ENCODE data around the gene PCDH1.

PCDH1 gene

DNA sequence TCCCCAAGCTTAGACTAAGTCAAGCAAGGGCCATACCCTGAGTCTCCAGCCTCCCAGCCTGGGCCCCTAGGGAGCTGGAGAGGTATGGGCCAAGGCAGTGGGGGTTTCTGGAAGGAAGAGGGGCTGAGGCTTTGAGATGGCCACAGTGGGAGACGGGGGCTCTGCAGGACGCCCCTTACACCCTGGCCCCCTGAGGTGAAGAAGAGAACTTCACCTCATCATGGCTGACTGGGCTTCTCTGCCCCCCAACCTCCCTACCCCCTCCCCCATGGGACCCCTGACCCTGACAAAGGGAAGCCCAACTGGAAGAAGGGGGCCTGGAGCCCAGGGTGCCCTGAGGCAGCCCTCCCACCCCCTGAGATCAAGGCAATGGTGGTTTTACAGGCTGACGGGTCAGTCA, 25.8 kb downstream of the PCDH1 start:
- no peak for DNase-seq

DNA sequence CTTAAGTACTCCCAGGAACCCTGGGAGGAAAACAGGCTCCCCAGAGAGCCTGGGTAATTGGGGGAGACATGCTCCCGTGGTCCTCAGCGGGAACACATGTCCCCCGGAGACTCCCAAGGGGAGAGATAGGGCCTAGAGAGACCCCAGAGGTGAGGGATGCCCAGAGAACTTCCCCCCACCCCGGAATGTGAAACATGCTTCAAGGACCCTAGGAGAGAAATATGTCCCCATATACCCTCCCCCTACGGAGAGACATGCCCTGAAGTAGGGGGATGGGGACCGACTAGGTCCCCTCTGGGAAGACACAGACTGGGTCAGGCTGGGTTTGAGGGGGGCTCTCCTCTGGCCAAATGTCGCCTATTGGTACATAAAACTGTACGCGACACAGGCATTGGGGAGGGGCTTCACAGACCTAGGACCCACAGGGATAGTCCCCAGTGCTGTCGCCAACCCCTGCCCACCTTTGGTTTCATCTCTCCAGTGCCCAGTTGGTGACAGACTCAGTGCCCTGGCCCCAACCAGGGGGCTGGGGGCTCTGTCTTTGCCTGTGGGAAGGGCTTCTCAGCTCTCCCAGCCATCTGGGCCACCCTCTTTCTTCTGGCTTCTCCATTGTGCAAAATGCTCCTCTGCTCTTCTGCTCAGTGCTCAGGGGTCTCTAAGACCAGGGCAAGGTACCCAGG, 26.9 kb downstream of the PCDH1 start:
- no peak for DNase-seq

DNA sequence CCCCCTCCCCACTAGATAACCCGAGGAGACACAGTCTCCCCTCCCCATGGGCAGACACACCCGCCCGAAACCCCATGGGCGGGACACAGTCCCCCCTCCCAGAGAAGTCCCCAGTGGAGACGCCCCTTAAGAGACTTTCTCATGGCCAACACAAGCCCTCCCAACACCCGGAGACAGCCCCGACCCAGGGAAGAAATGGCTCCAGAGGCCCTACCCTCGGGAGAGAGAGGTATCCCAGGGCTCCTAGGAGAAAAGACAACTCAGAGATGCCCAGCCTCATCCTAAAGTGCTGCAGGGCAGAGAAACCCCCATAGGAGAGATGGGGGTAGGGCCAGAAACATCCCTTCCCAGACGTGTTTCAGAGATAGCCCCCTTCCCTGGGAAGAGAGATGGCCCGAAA, 27.4 kb downstream of the PCDH1 start:
- DNase-seq = no peak

DNA sequence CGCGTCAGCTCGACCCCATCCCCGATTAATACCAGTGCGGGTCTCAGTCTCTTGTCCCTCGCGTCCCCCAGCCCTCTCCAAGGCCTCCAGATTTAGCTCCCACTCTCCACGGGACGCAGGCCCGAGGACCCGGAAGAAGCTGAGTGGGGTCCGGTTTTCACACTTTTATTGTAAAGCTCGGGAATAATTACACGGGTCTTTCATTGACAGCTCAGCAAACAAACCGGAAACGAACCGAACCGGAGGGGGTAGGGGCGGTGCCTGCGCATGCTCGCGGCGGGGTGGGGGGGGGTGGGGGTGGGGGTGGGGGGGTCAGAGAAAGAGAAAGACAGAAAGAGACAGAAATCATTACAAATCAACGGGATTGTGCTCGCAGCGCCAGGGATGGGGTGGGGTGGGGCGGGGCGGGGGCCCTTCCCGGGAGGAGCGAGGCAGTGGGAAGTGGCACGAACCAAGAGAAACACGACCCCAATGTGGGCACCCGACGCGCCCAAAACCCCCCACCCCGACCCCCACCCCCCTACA, 27.9 kb downstream of the PCDH1 start:
- DNase-seq = peak in 1 of 2 experiments; percentile 35

DNA sequence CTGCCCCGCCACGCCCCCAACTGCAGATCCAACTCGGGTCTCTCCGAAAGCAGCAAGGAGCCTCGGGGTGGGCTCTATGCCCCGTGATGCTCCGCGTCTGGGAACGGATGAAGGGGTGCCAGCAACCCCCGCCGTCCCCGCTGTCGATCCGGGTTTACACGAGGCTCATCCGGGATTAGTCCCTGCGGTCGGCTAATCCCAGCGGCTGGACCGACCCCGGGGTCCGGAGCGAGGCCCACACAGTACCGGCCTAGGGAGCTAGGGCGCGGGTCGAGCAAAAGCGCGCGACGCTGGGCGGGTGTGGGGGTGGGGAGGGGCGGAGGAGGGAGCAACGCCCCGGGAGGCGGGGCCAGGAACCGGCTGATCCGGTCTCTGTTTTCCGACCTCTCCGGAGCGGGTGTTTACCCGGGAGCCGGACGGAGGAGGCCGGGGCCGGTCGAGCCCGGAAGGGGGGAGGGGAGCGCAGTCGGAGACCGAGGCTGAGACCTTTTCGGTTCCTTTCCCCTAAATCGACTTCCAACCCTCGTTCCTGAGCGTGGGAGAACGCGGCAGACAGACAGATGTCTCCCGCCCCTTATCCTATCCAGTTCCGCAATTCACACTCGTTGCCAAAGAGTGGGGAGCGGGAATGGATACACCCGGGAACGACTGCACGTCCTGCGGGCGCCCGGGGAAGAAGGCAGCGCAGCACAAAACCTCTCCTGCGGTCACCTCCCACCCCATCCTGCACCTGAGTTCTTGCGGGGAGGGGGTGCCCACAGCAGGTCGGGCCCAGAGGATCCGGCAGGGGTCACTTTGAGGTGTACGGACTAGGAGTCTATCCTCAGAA, 28.6 kb downstream of the PCDH1 start:
- DNase-seq = peak; percentile 57 to 73

DNA sequence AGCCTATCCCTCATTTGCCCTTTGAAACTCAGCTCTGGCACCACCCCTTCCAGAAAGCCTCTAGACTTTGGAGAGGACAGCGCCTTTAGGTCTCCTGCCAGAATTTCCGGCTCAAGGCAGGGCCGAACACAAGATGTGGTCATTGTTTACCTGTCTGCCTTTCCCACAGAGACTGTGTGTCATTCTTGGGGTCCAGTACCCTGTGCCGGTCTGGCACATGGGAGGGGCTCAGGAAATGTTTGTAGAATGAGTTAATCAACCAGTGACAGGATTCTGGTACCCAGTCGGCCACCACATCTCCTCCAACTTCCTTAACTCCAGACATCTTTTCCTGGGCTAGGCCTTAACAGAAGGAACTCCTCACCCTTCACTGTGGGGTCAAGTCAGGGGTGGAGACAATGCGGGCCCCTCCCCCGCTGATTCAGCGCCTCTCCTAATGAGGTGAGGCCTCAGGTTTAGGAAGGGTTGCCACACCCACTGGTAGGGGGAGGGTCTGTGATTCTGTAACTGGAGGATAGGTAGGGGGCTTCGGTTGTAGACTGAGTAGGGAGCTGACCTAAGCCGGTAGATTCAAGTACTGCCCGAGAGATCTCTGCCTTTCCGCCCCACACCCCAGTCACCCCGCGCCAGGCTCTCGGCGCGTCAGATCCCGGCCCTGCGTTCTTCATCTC, 29.3 kb downstream of the PCDH1 start:
- DNase-seq = peak; percentile 32 to 34

DNA sequence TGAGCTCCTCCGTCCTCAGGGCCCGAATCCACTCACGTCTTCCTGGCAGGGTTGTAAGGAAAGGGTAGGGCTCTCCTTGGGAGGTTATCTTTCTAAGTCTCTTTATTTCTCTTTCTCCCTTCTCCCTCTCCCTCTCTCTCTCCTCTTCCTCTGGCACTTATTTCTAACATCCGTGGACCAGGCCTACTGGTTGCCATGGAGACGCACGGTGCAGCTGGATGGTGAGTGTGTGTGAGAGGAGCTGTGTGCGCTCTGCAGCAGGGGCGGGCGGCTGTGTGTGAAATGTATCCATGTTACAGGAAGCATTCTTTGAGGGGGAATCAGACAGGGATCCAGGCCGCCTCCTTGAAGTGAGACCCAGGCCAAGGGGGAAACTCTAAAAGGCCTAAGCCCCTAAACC, 32.2 kb downstream of the PCDH1 start:
- no peak for DNase-seq

DNA sequence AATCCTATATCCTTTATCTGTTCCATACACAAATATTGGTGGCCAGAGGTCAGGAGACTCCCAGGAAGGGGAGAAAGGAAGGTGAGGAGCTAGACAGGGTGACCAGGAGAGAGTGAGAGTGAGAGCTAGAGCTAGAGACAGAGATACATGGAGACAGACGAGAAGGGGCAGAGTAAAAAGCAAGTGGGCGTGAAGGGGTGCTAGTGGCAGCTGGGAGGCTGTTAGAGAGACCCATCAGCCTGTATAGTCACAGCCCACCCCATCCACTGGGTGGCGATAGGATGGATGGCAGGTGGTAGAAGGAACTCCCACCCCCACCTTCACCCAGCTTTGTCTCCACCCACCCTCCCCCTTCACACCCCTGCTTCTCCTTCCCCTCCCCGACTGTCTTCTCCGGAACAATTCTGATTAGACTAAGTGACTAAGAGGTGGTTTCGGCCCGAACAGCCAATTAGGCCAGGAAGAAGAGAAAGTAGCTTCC, 32.8 kb downstream of the PCDH1 start:
- peak in 1 of 2 experiments; percentile 41 for DNase-seq

DNA sequence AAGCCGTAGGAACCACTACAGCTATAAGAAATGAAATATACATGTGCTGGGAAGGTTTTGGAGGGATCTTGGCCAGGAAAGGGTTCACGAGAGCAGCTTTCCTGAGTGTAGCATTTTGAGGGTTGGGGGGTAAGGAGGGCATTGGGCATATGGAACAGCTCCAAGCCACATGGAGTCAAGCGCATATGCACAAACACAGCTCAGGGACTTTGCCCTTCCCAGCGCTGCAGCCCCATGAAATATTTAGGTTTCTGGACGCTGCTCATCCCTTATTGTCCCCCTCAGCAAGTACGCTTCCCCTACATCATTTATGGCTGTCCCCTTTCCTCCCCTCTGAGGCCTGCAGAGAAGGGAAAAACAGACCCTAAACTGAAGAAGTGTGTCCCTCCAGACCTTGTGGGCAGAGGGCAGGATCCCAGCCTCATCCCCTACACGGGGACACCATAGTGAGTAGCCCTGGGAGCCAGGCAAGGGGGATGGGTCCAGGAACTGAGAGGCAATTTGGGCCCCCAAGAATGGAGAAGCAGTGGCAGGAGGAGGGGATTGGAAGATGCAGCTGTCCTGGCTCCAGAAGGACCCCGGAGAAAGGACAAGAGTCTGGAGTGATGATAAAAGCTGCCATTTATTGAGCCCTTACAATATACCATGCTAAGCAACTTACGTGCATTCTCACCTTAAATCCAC, 33.7 kb downstream of the PCDH1 start:
- no peak for DNase-seq

DNA sequence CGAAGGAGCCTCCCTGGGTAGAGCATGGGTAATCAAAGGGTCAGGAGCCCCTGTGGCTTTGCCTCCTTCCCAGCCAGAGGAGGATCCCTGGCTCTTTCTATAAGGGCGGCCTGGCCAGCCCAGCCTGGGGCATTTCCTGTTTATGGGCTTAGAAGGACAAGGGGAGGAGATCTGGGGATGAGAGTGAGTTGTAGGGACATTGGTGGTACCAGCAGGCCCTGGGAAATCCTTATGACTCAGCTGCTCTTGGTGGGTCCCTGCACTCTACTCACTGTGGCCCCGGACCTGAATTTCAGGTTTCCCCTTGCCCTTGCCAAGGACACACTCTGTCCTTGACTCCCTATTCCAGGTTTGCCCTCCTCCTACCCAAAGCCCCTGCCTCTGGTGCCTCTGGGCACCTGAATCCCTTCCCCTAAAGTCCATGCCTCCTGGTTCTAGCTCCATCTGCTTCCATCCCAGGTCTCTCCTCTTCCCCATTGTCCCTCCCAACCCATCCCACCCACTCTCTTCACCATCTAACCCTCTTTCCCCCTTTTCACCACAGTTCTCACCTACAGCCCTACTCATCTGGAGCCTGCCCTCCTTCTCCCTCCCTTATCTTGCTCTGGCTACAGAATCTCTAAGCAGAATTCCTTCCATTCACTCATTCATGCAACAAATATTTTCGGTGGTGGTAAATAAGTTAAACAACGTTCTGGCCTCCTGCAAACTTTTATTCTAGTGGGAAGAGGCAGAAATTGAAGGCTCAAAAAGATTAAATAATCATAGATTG, 34.9 kb downstream of the PCDH1 start:
- DNase-seq = no peak

DNA sequence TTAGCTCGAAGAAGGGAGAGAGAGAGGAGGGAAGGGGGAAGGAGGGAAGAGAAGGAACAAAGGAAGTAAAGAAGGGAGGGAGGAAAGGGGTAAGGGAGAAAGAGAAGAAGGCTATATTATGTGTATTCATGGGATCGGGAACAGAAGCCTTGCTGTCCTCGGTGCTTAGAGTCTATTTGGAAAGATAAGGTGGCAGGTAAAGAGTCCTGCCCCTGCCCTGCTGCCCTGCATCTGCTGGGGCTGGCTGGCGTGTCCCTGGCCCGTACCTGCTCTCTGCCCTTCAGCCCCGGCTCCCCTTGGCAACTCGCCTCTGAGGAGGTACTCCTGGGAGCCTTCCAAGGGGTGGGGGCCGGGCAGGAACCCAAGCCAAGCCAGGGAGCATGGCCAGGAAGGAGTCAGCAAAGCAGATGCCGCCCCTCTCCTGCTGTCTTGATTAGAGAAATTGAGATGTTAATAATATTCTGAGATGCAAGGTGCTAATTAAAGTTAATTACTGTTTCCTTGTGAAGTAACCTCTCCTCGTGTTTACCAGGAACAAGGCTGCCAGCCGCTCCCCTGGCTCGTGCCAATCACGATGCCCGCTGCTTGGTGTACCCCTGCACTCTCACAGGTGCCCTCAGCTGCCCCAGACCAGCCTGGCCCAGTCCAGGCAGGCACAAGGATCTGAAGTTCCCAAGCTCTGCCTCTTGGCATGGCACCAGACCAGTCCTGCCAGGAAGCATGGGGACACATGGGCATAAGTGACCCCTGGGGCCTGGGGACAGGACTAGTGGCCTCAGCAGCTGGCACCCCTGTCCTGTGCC, 36.6 kb downstream of the PCDH1 start:
- DNase-seq = no peak

DNA sequence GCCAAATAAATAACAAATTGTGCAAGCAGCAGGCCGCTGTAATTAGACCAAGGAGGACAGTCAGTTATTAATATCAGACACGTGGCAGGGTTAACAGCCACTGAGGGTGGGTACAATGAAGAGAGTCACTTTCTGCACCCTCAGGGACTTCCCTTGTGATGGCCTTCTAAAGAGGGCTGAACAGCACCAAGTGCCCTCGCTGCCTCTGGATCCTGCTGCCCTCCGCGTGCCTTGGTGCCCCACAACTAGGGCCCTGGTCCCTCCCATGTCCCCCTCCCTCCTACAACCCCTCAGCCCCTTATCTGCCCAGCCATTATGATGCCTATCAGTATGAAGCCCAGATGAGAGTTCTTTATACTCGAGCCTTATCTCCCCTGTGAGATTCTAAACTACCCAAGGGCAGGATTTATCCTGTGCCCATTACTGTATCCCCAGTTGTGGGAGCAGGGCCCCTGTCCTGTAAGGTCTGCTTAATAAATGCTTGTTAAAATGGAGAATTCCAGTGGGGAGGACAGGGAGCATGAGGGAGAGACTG, 37.3 kb downstream of the PCDH1 start:
- DNase-seq = no peak

DNA sequence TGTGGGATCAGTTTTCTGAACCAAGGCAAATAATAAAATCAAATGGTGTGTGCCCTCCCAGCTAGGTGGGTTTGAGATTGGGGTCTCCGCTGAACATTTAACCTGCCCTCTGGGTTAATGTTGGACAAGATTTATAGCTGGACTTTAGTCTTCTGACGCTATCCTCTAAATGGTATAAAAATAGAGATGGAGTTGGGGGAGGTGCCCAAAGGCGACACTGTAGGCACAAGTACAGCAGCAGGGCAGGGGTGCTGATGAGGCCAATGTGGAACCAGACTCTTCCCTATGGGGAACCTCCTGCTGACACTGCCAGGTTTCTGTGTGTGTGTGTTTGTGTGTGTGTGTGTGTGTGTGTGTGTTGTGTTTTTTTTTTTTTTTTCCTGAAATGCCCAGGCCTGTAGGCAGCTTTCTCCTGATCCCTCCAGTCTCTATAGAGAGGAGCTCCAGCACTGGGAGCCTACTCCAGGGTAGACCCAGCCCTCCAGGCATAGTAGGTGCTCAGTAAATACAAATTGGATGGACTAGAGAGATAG, 37.9 kb downstream of the PCDH1 start:
- no peak for DNase-seq

DNA sequence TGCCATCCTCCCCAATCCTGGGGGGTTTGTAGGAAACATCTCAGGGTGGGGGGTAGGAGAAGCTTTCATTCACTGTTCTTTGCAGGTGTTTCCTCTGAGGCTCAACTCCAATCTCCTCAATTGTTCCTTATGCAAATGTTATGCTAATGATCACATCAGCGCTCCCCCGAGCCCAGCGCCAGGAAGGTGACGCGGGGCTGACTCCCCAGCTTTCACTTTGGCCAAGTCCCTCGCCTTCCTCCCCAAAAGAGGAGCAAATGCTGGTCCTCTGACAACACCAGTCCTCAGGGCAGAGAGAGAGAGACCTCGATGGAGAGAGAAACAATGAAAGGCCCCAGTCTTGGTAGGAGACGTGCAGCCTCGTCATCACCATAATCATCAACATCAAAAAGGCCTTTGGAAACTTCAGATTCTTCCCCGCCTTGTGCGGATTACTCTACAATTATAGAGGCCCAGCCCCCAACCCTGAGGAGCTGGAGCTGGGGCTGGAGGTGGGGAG, 39.1 kb downstream of the PCDH1 start:
- DNase-seq = no peak

DNA sequence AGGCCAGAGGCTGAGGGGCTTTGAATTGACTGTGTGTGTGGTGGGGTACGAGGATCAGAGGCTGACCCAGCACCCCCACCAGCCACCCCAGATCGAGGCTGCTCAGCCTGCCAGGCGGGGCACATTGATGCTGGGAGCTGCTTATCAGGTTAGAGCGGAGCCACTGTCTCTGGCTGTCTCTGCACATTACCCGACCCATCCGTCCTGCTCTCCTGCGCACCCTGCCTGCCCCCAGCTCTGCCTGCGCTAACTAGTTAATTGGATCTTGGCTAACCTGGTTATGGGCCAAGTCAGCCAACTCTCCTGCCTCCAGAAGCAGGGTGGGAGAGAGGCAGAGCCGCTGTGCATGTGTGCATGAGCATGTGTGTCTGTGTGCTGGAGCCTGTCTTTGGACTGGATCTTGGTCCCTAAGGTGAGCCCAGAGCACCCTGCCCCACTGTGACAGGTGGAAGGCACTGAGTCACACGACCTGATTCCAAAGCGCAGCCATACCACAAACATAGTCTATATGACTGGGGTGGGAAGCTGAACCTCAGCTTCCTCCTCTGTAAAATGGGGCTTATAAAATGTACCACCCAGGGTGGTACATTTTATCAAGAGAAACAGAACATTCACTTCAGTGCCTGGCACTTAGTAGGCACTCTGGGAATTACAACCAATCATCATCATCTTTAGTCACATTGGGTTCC, 39.7 kb downstream of the PCDH1 start:
- no peak for DNase-seq

DNA sequence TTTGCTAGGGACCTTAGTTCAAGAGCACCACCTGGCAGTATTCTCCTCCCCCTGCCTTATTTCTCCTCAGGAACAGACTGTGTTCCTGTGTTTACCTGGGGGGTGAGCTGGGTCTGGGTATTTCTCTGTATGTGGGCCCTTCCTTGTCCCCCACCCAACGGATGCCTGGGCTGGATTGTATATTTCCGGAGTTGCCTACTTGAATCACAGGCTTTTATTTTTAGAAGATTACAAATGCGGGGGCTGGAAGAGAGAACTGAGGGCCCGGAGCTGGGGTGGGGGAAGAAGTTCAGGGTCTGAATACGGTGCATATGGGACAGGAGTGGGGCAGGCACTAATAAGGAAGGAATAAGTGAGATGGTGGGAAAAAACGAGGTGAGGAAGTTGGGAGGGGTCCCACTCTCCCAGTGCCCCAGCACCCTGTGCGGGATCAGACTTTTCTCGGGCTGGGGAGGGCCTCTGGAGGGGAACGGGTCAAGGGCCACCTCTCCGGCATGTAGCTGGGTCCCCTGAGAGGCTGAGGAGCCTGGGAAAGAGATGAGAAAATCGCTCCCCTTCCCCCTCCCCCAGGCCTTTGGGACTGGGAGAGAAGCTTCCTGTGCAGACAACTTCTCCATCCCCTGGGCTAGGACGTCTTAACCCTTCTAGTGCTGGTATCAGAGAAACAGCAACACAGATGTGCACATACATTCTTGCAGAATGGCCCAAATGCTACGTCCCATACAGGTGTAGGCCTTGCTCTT, 42.1 kb downstream of the PCDH1 start:
- DNase-seq = no peak

DNA sequence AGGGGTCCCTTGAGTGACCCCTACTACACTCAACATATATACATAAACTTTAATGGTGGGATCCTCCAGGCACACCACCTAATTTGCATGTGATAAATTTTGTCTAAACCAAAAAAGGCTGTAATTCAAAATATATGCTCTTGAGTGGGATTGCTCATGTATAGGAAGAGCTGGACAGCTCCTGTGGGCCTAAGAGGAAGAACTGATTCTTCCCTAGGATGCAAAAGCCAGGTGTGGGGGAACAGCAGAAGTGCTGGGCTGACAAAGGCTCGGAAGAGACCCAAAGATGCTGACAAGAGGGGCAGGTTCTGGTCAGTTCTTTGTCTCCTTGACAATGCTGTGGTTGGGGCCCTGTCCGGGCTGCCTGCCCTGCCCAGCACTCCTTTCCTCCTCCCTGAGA, 43.9 kb downstream of the PCDH1 start:
- no peak for DNase-seq

DNA sequence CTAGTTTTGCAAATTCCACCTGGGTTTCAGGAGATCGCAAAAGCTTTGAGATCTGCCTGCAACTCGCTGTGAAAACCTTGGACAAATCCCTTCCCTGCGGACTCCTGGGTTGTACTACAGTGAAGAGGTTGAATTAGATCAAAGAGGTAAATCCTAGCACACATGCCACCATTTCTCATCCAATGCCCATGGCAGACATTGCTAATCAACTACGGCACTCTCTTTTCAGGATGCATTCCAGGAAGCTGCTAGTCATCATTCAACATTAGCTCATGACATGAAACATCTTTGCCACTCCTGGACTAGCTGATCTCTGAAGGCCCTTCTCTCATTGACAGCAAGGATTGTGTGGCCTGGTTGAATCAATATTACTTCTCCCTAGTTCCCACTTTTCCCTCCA, 46.1 kb downstream of the PCDH1 start:
- no peak for DNase-seq

DNA sequence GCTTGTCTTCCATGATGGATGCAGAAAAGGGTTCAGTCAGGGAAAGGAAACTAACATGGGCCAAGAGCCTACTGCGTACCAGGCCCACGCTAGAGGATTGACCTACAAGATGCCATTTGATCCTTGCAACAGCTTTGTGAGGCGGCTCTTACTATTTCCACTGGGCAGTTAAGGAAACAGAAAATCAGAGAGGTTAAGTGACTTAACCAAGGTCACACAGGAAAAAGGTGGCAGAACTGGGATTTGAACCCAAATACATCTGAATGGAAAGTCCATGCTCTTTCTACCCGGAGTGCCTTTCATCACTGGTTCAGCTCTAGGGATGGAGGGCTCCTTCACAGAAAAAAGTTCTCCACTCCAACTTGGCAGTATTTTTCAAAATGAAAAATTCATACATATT, 50.0 kb downstream of the PCDH1 start:
- no peak for DNase-seq

All from stimulated activated CD4-positive, alpha-beta T cell treated with anti-CD3 and anti-CD28 coated beads, Interleukin-4, amount 100 ng/mL, for 4 hours (primary cell).